HepG2 (cell line): Measurements from ENCODE around the gene IL1B. TPM values are rescaled to one million over a fixed set of nuclear protein-coding genes. Genes with fewer than 3 reads are reported as not detected.

ENCODE experiments used
- ATAC-seq: fragments of 200-7000 bp; cut with Tn5 transposase; 3 replicates; pipeline ENCODE4 v1.9.1; 2020; ENCODE audit warnings: mild to moderate bottlenecking, moderate library complexity
- BruUV-seq: library from RNA; stranded (reverse); fragments of 400-500 nt; replicated peaks from 2 replicates; lab custom pipeline; 2021; lab: Mats Ljungman, UMichigan
- CTCF ChIA-PET: fragments of 300-600 bp; formaldehyde crosslinking; extraction: SDS; loops from one replicate; lab custom pipeline; 2021; ENCODE audit warnings: low total read pairs, inconsistent platforms, low intra/inter-chr PET ratio; lab: Yijun Ruan, JAX
- POLR2A ChIA-PET: fragments of 350-600 bp; sonication (Branson Sonifier 250); formaldehyde crosslinking; loops from one replicate; lab custom pipeline; 2020; ENCODE audit warnings: antibody characterized with exemption, inconsistent platforms; lab: Yijun Ruan, JAX
- DNase-seq: peaks from one replicate; pipeline ENCODE4 v3.0.0-alpha.2; 2015; ENCODE audit warnings: low spot score
- FAIRE-seq: peaks from 3 replicates; lab custom pipeline; 2011; peaks lifted over from hg19 to GRCh38; lab: Jason Lieb, UNC
- H2AFZ ChIP-seq: one replicate; pipeline ENCODE4 v1.6.1; 2011; ENCODE audit warnings: low read length, inconsistent platforms
- H3K27ac ChIP-seq: fragments of 300-600 bp; 3 replicates; pipeline ENCODE4 v1.8.0; 2011; ENCODE audit warnings: mixed run types, mild to moderate bottlenecking, mixed read lengths, low read length, inconsistent platforms; ENCODE audit not compliant: insufficient read depth; ENCODE audit errors: extremely low read length
- H3K27me3 ChIP-seq, 2 experiments: fragments of 200-600 bp in 1 of 2; 2 replicates in 1 of 2; 3 replicates in 1 of 2; pipeline versions ENCODE4 v1.6.0 to v1.8.0; 2011; ENCODE audit warnings: low read length in 2 of 2, mild to moderate bottlenecking in 2 of 2, moderate library complexity in 2 of 2, inconsistent platforms in 1 of 2; ENCODE audit not compliant: insufficient read depth in 2 of 2, control insufficient read depth in 1 of 2
- H3K36me3 ChIP-seq, 2 experiments: fragments of 200-600 bp in 1 of 2; replicated peaks in 1 of 2; 2 replicates in 1 of 2; 3 replicates in 1 of 2; pipeline versions ENCODE4 v1.5.1 to v1.8.0; 2011; ENCODE audit warnings: low read length in 2 of 2, inconsistent platforms in 1 of 2; ENCODE audit not compliant: insufficient read depth in 2 of 2, control insufficient read depth in 1 of 2
- H3K4me1 ChIP-seq: 2 replicates; pipeline ENCODE4 v1.5.1; 2012; ENCODE audit warnings: low read length, inconsistent platforms; ENCODE audit not compliant: insufficient read depth
- H3K4me2 ChIP-seq: 2 replicates; pipeline ENCODE4 v1.6.0; 2011; ENCODE audit warnings: low read depth, low read length, inconsistent platforms
- H3K4me3 ChIP-seq, 3 experiments: fragments of 200-600 bp in 1 of 3; sonication (generic), shearing (Covaris generic) in 1 of 3; replicated peaks in 1 of 3; 2 replicates each; pipeline ENCODE4 v1.5.1; 2011 to 2016; ENCODE audit warnings: low read length in 3 of 3, inconsistent platforms in 2 of 3, low read depth in 2 of 3, mild to moderate bottlenecking in 2 of 3, control low read depth in 1 of 3, mixed read lengths in 1 of 3; ENCODE audit not compliant: insufficient read depth in 1 of 3
- H3K79me2 ChIP-seq: one replicate; pipeline ENCODE4 v1.6.1; 2011; ENCODE audit warnings: low read length, inconsistent platforms; ENCODE audit not compliant: insufficient read depth
- H3K9ac ChIP-seq: 2 replicates; pipeline ENCODE4 v1.6.0; 2011; ENCODE audit warnings: mild to moderate bottlenecking, low read depth, low read length, inconsistent platforms; ENCODE audit not compliant: insufficient read depth
- H3K9me3 ChIP-seq: 2 replicates; pipeline ENCODE4 v1.5.1; 2012; ENCODE audit warnings: mild to moderate bottlenecking, low read length
- H4K20me1 ChIP-seq: 2 replicates; pipeline ENCODE4 v1.6.0; 2011; ENCODE audit warnings: inconsistent platforms, mild to moderate bottlenecking, low read length, moderate library complexity; ENCODE audit not compliant: insufficient read depth
- GLI4 ChIP-seq: sonication (generic); formaldehyde crosslinking; IDR thresholded peaks from 2 replicates; pipeline ENCODE4 v1.5.1; 2020; ENCODE audit warnings: missing genetic modification reagents, mild to moderate bottlenecking, moderate library complexity, borderline replicate concordance
- HMGA1 ChIP-seq: sonication (generic); formaldehyde crosslinking; conservative IDR thresholded peaks from 2 replicates; pipeline ENCODE4 v1.4.0; 2020; ENCODE audit warnings: missing genetic modification reagents
- IRF2 ChIP-seq: IDR thresholded peaks from 2 replicates; pipeline ENCODE4 v1.6.1; 2018; ENCODE audit warnings: missing genetic modification reagents, missing compliant biosample characterization
- MEIS1 ChIP-seq: sonication (generic); formaldehyde crosslinking; IDR thresholded peaks from 2 replicates; pipeline ENCODE4 v1.9.0; 2021; ENCODE audit warnings: mild to moderate bottlenecking, missing genetic modification reagents, moderate library complexity, borderline replicate concordance
- NR3C1 ChIP-seq: sonication (generic); formaldehyde crosslinking; IDR thresholded peaks from 2 replicates; pipeline ENCODE4 v1.4.0; 2020; ENCODE audit warnings: missing genetic modification reagents
- PHF21A ChIP-seq: sonication (generic); formaldehyde crosslinking; IDR thresholded peaks from 2 replicates; pipeline ENCODE4 v1.5.0; 2020; ENCODE audit warnings: mild to moderate bottlenecking, missing genetic modification reagents
- POLR2A ChIP-seq, 2 experiments: IDR thresholded peaks; 2 replicates each; pipeline ENCODE4 v1.6.1; 2011; ENCODE audit warnings: low read depth in 2 of 2, low read length in 2 of 2, mild to moderate bottlenecking in 1 of 2, moderate library complexity in 1 of 2; ENCODE audit not compliant: insufficient read depth in 1 of 2
- POLR2AphosphoS2 ChIP-seq: IDR thresholded peaks from 2 replicates; pipeline ENCODE4 v1.6.1; 2011; ENCODE audit warnings: low read depth, low read length, improper control_type of control experiment
- PTBP1 ChIP-seq: fragments of 200-400 bp; formaldehyde crosslinking; IDR thresholded peaks from 2 replicates; pipeline ENCODE4 v1.6.1; 2018; ENCODE audit warnings: low read length, low read depth; ENCODE audit not compliant: poor library complexity, severe bottlenecking
- TARDBP ChIP-seq: sonication (generic); formaldehyde crosslinking; IDR thresholded peaks from 2 replicates; pipeline ENCODE4 v1.8.0; 2022; ENCODE audit warnings: mild to moderate bottlenecking, missing genetic modification reagents
- ZNF282 ChIP-seq: fragments of 450-650 bp; IDR thresholded peaks from 2 replicates; pipeline ENCODE4 v1.6.1; 2018; ENCODE audit not compliant: partially characterized antibody
- ZNF337 ChIP-seq: sonication (generic); formaldehyde crosslinking; IDR thresholded peaks from 2 replicates; pipeline ENCODE4 v1.5.1; 2020; ENCODE audit warnings: missing genetic modification reagents, low read depth, mild to moderate bottlenecking, borderline replicate concordance
- ZNF383 ChIP-seq: sonication (generic); formaldehyde crosslinking; IDR thresholded peaks from 2 replicates; pipeline ENCODE4 v1.4.0; 2020; ENCODE audit warnings: missing genetic modification reagents, mild to moderate bottlenecking, borderline replicate concordance
- ZNF782 ChIP-seq: sonication (generic); formaldehyde crosslinking; IDR thresholded peaks from 2 replicates; pipeline ENCODE4 v1.4.0; 2020; ENCODE audit warnings: missing genetic modification reagents, mild to moderate bottlenecking, borderline replicate concordance
- WGBS: methylation state at CpG from one replicate; pipeline ENCODE4 v1.1.6; 2017; ENCODE audit warnings: low lambda C conversion rate; 5-methylcytosine and 5-hydroxymethylcytosine counted together
- in situ Hi-C: cut with HindIII; loops from 2 replicates; pipeline ENCODE4 v1.10.0; 2017; ENCODE audit warnings: low pct_unique_long_range_greater_than_20kb; ENCODE audit not compliant: extremely low pct_ligation_motif_present
- intact Hi-C: fragments of 100-400 bp; cut with micrococcal nuclease; formaldehyde crosslinking; loops from one replicate; pipeline ENCODE4 v1.10.0; 2022; ENCODE audit not compliant: unreplicated experiment
- polyA plus RNA-seq, 8 experiments: library from polyadenylated mRNA; depleted of rRNA in 3 of 8; stranded (reverse) in 7 of 8; unstranded in 1 of 8; fragments of >200 nt; fragmentation: Illumina TruSeq in 4 of 8; extraction: Trizol in 4 of 8; gene quantifications; 2 replicates each; pipeline versions ENCODE4 v1.2.1 to v1.2.3, GENCODE V29; 2011 to 2016; ENCODE audit warnings: low read depth in 4 of 8, missing spikeins in 1 of 8, mixed read lengths in 1 of 8; ENCODE audit not compliant: insufficient read depth in 1 of 8
- total RNA-seq, 5 experiments: library from RNA; depleted of rRNA; stranded (reverse); fragments of >200 nt; fragmentation: Illumina TruSeq; extraction: Trizol; gene quantifications; 2 replicates each; pipeline ENCODE4 v1.2.3, GENCODE V29; 2016; ENCODE audit warnings: low read depth in 1 of 5
- TF ChIP-seq, protein P1 (sequence below): sonication (generic); formaldehyde crosslinking; IDR thresholded peaks from 2 replicates; pipeline ENCODE4 v1.4.0; 2020; ENCODE audit warnings: missing genetic modification reagents
- TF ChIP-seq, protein P2 (sequence below): sonication (generic); formaldehyde crosslinking; IDR thresholded peaks from 2 replicates; pipeline ENCODE4 v1.4.0; 2020; ENCODE audit warnings: missing genetic modification reagents, borderline replicate concordance
- TF ChIP-seq, protein P3 (sequence below): sonication (generic); formaldehyde crosslinking; conservative IDR thresholded peaks from 2 replicates; pipeline ENCODE4 v1.5.0; 2020; ENCODE audit warnings: missing genetic modification reagents

Gene IL1B
- total and polyA plus RNA-seq, 2 of the 13 experiments (the other 11 are each of a cell fraction or from before 2014, with no cell fraction given) = 0.18 TPM; not detected in 1

- FAIRE-seq = no peak
- no peak overlapping the region for H2AFZ ChIP-seq
- H3K36me3 ChIP-seq = no peaks in the 10 kb centered on the region
- no peaks in the 10 kb centered on the region for H3K9me3 ChIP-seq
- BruUV-seq = no TSS peak
- no peaks in the 10 kb centered on the region for H3K27me3 ChIP-seq
- H3K4me2 ChIP-seq = no peak overlapping the region
- H3K79me2 ChIP-seq = no peaks in the 10 kb centered on the region
- DNase-seq = no peak
- H3K27ac ChIP-seq = no peak overlapping the region
- no peak overlapping the region for H3K9ac ChIP-seq
- POLR2A ChIA-PET = no interaction called here
- intact Hi-C loops = no loop called here
- no peak overlapping the region for H3K4me3 ChIP-seq
- in situ Hi-C loops = no loop called here
- H4K20me1 ChIP-seq = no peaks in the 10 kb centered on the region
- WGBS = 89% methylated on average over 8 of the region's 8 CpGs
- TF ChIP-seq POLR2A (IDR thresholded peaks at IDR 0.05; ENCODE audit: insufficient read depth in 1 of 2, low read depth in 2 of 2, low read length in 2 of 2) (no peak), ZNF782 (CRISPR knock-in tag) (no peak), GLI4 (CRISPR knock-in tag) (no peak), ZNF383 (CRISPR knock-in tag) (no peak), IRF2 (CRISPR knock-in tag) (no peak), POLR2AphosphoS2 (no peak), ZNF337 (CRISPR knock-in tag) (no peak), TARDBP (no peak), NR3C1 (CRISPR knock-in tag) (no peak), ZNF282 (no peak), MEIS1 (CRISPR knock-in tag) (no peak), PTBP1 (no peak), HMGA1 (CRISPR knock-in tag) (no peak), PHF21A (no peak)
- TF ChIP-seq, protein P1, sequence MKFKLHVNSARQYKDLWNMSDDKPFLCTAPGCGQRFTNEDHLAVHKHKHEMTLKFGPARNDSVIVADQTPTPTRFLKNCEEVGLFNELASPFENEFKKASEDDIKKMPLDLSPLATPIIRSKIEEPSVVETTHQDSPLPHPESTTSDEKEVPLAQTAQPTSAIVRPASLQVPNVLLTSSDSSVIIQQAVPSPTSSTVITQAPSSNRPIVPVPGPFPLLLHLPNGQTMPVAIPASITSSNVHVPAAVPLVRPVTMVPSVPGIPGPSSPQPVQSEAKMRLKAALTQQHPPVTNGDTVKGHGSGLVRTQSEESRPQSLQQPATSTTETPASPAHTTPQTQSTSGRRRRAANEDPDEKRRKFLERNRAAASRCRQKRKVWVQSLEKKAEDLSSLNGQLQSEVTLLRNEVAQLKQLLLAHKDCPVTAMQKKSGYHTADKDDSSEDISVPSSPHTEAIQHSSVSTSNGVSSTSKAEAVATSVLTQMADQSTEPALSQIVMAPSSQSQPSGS (CRISPR knock-in tag) = no peak
- TF ChIP-seq, protein P2, sequence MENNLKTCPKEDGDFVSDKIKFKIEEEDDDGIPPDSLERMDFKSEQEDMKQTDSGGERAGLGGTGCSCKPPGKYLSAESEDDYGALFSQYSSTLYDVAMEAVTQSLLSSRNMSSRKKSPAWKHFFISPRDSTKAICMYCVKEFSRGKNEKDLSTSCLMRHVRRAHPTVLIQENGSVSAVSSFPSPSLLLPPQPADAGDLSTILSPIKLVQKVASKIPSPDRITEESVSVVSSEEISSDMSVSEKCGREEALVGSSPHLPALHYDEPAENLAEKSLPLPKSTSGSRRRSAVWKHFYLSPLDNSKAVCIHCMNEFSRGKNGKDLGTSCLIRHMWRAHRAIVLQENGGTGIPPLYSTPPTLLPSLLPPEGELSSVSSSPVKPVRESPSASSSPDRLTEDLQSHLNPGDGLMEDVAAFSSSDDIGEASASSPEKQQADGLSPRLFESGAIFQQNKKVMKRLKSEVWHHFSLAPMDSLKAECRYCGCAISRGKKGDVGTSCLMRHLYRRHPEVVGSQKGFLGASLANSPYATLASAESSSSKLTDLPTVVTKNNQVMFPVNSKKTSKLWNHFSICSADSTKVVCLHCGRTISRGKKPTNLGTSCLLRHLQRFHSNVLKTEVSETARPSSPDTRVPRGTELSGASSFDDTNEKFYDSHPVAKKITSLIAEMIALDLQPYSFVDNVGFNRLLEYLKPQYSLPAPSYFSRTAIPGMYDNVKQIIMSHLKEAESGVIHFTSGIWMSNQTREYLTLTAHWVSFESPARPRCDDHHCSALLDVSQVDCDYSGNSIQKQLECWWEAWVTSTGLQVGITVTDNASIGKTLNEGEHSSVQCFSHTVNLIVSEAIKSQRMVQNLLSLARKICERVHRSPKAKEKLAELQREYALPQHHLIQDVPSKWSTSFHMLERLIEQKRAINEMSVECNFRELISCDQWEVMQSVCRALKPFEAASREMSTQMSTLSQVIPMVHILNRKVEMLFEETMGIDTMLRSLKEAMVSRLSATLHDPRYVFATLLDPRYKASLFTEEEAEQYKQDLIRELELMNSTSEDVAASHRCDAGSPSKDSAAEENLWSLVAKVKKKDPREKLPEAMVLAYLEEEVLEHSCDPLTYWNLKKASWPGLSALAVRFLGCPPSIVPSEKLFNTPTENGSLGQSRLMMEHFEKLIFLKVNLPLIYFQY (CRISPR knock-in tag) = no peak
- TF ChIP-seq, protein P3, sequence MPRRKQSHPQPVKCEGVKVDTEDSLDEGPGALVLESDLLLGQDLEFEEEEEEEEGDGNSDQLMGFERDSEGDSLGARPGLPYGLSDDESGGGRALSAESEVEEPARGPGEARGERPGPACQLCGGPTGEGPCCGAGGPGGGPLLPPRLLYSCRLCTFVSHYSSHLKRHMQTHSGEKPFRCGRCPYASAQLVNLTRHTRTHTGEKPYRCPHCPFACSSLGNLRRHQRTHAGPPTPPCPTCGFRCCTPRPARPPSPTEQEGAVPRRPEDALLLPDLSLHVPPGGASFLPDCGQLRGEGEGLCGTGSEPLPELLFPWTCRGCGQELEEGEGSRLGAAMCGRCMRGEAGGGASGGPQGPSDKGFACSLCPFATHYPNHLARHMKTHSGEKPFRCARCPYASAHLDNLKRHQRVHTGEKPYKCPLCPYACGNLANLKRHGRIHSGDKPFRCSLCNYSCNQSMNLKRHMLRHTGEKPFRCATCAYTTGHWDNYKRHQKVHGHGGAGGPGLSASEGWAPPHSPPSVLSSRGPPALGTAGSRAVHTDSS (CRISPR knock-in tag) = no peak
- TF ChIP-seq, all 625 proteins: peak for 0
- CTCF ChIA-PET = no interaction called here
- no peak for ATAC-seq
- peaks cover 35% of the 10 kb centered on the region for H3K4me1 ChIP-seq
Observed at GRCh38 chr2:112798979-112799975, 37.3 kb downstream of the IL1B start.
